Parathyroid adenoma (tissue), 2 donors: ENCODE data around the gene NID2.

ENCODE experiments used
- H2AFZ ChIP-seq: fragments of 300-600 bp; sonication (generic); one replicate; pipeline ENCODE4 v1.7.0; 2017; ENCODE audit warnings: antibody characterized with exemption, mild to moderate bottlenecking
- H3K27ac ChIP-seq: fragments of 300-600 bp; sonication (generic); one replicate; pipeline ENCODE4 v1.7.0; 2017
- H3K27me3 ChIP-seq: fragments of 300-600 bp; sonication (generic); one replicate; pipeline ENCODE4 v1.7.0; 2017; ENCODE audit warnings: low read length; ENCODE audit not compliant: control insufficient read depth, insufficient read depth
- H3K36me3 ChIP-seq: fragments of 300-600 bp; sonication (generic); one replicate; pipeline ENCODE4 v1.7.0; 2017; ENCODE audit warnings: low read length; ENCODE audit not compliant: control insufficient read depth, insufficient read depth
- H3K4me1 ChIP-seq: fragments of 300-600 bp; sonication (generic); one replicate; pipeline ENCODE4 v1.7.0; 2017; ENCODE audit warnings: control low read depth
- H3K4me2 ChIP-seq: fragments of 300-600 bp; sonication (generic); one replicate; pipeline ENCODE4 v1.7.0; 2017; ENCODE audit warnings: low read length
- H3K4me3 ChIP-seq: fragments of 300-600 bp; sonication (generic); one replicate; pipeline ENCODE4 v1.7.0; 2017; ENCODE audit warnings: low read depth, low read length
- H3K79me2 ChIP-seq: fragments of 300-600 bp; sonication (generic); one replicate; pipeline ENCODE4 v1.7.0; 2017; ENCODE audit warnings: control low read depth
- H3K9ac ChIP-seq: fragments of 300-600 bp; sonication (generic); one replicate; pipeline ENCODE4 v1.7.0; 2017; ENCODE audit warnings: mild to moderate bottlenecking
- H3K9me3 ChIP-seq: fragments of 300-600 bp; sonication (generic); one replicate; pipeline ENCODE4 v1.7.0; 2017; ENCODE audit warnings: low read length; ENCODE audit not compliant: control insufficient read depth
- TF ChIP-seq, protein P1 (sequence below): fragments of 300-600 bp; sonication (generic); IDR thresholded peaks from one replicate; pipeline ENCODE4 v1.7.0; 2017; ENCODE audit warnings: antibody characterized with exemption, mild to moderate bottlenecking
- donor health status: primary hyperparathyroidism.

Gene NID2

GRCh38 chr14:52111583-52111982, 42.7 kb upstream of the NID2 start:
- no peaks in the 10 kb centered on the region for H3K4me1 ChIP-seq
- H3K9ac ChIP-seq, result no peak overlapping the region
- no peak overlapping the region for H2AFZ ChIP-seq
- no peaks in the 10 kb centered on the region for H3K9me3 ChIP-seq
- H3K27me3 ChIP-seq, result no peaks in the 10 kb centered on the region
- H3K36me3 ChIP-seq, result no peaks in the 10 kb centered on the region
- H3K4me3 ChIP-seq, result no peak overlapping the region
- TF ChIP-seq, protein P1, sequence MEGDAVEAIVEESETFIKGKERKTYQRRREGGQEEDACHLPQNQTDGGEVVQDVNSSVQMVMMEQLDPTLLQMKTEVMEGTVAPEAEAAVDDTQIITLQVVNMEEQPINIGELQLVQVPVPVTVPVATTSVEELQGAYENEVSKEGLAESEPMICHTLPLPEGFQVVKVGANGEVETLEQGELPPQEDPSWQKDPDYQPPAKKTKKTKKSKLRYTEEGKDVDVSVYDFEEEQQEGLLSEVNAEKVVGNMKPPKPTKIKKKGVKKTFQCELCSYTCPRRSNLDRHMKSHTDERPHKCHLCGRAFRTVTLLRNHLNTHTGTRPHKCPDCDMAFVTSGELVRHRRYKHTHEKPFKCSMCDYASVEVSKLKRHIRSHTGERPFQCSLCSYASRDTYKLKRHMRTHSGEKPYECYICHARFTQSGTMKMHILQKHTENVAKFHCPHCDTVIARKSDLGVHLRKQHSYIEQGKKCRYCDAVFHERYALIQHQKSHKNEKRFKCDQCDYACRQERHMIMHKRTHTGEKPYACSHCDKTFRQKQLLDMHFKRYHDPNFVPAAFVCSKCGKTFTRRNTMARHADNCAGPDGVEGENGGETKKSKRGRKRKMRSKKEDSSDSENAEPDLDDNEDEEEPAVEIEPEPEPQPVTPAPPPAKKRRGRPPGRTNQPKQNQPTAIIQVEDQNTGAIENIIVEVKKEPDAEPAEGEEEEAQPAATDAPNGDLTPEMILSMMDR, result no peak
- H3K27ac ChIP-seq, result no peak overlapping the region
- no peaks in the 10 kb centered on the region for H3K79me2 ChIP-seq
- no peak overlapping the region for H3K4me2 ChIP-seq

GRCh38 chr14:52110441-52111086, 41.7 kb upstream of the NID2 start:
- Histone ChIP-seq H3K9me3 (no peaks in the 10 kb centered on the region), H3K4me2 (no peak overlapping the region), H3K79me2 (no peaks in the 10 kb centered on the region), H3K27me3 (no peaks in the 10 kb centered on the region), H3K4me3 (no peak overlapping the region), H3K9ac (no peak overlapping the region), H3K36me3 (no peaks in the 10 kb centered on the region), H3K27ac (no peak overlapping the region), H3K4me1 (no peaks in the 10 kb centered on the region), H2AFZ (no peak overlapping the region)
- TF ChIP-seq, protein P1, result no peak

DNA sequence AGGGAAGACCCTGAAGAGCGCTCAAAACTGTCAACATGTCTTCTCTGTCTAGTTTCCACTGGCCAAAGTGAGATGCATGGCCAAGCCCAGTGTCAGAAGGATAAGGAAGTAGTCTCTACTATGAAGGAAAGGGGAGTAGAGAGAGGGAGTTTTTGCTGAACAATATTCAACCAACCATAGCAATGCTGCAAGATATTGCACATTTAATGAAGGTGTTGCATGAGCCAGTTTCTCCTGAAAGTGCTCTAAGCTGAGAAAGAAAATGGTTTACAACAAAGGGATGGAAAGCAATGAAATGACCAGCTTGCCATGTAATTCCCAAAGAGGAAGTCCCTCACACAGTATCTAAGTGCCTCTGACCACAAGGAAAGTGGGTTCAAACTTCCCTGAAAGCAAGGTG, 40.0 kb upstream of the NID2 start:
- Histone ChIP-seq H3K36me3 (no peaks in the 10 kb centered on the region), H3K27me3 (no peaks in the 10 kb centered on the region), H3K4me1 (no peaks in the 10 kb centered on the region), H2AFZ (no peak overlapping the region), H3K79me2 (no peaks in the 10 kb centered on the region), H3K4me2 (no peak overlapping the region), H3K9ac (no peak overlapping the region), H3K27ac (no peak overlapping the region), H3K9me3 (no peaks in the 10 kb centered on the region), H3K4me3 (no peak overlapping the region)
- TF ChIP-seq, protein P1, result no peak

DNA sequence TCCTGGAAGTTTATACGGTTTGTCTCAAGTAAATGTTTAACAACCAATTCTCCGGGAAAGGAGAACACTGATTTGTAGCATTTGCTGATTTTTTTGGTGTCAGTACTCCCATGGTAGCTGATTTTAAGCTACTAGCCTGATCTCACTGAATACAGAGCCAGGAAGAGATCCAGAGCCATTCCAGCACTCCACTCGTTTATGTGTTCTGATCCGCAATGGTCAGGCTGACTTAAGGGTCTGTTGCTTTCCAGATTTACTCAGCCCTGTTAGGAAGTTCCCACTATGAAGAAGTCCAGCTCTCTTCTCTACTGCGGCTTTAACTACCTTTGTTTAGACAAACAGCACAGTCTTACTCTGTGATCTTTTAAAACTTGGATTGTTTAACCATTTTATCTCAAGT, 38.0 kb upstream of the NID2 start:
- Histone ChIP-seq H3K4me1 (no peaks in the 10 kb centered on the region), H3K9ac (no peak overlapping the region), H3K4me3 (no peak overlapping the region), H3K4me2 (no peak overlapping the region), H3K27ac (no peak overlapping the region), H3K9me3 (no peaks in the 10 kb centered on the region), H3K27me3 (no peaks in the 10 kb centered on the region), H3K79me2 (no peaks in the 10 kb centered on the region), H3K36me3 (no peaks in the 10 kb centered on the region), H2AFZ (no peak overlapping the region)
- TF ChIP-seq, protein P1, result no peak

GRCh38 chr14:52103416-52103815, 34.6 kb upstream of the NID2 start:
- no peak overlapping the region for H3K4me3 ChIP-seq
- no peak overlapping the region for H2AFZ ChIP-seq
- H3K79me2 ChIP-seq, result no peaks in the 10 kb centered on the region
- H3K9ac ChIP-seq, result no peak overlapping the region
- H3K4me1 ChIP-seq, result no peaks in the 10 kb centered on the region
- H3K4me2 ChIP-seq, result no peak overlapping the region
- H3K36me3 ChIP-seq, result no peaks in the 10 kb centered on the region
- H3K9me3 ChIP-seq, result no peaks in the 10 kb centered on the region
- TF ChIP-seq, protein P1, result no peak
- no peak overlapping the region for H3K27ac ChIP-seq
- H3K27me3 ChIP-seq, result no peaks in the 10 kb centered on the region
